GM19455 (cell line): ENCODE results near the gene PKM.
"Not testable (repeated sequence)": the region's sequence is repeated elsewhere in the genome, so short reads cannot be mapped to it uniquely, and the experiment has no call there.

ENCODE experiments used
- ATAC-seq: cut with Tn5 transposase; IDR thresholded peaks from one replicate; pipeline ENCODE4 v1.9.1; 2021; ENCODE audit not compliant: unreplicated experiment

Gene PKM

GRCh38 chr15:72231066-72231832 lies at the start of gene PKM:
Gene PKM, minus strand, starts transcription at chr15:72231190. Its CDS starts 12,093 bp downstream, at chr15:72219097.
- ATAC-seq, result peak; percentile 46

GRCh38 chr15:72280751-72281150 lies 49.8 kb upstream of the PKM start:
- ATAC-seq, result no peak

GRCh38 chr15:72278737-72279136 lies 47.7 kb upstream of the PKM start:
- ATAC-seq, result no peak

- no peak for ATAC-seq
Measured at GRCh38 chr15:72276326-72276700, 45.3 kb upstream of the PKM start.

GRCh38 chr15:72275635-72276325 lies 44.8 kb upstream of the PKM start:
- ATAC-seq, result not testable (repeated sequence)

GRCh38 chr15:72272997-72273352 lies 42.0 kb upstream of the PKM start:
- peak; percentile 7 for ATAC-seq

- peak; percentile 95 for ATAC-seq
Measured at GRCh38 chr15:72272213-72272996, 41.4 kb upstream of the PKM start, which contains the start of gene PARP6. Gene PARP6, minus strand, starts transcription at chr15:72272554. Its CDS starts 5,077 bp downstream, at chr15:72267477.

- ATAC-seq, result peak; percentile 10
Measured at GRCh38 chr15:72271895-72272212, 40.9 kb upstream of the PKM start.

GRCh38 chr15:72271221-72271620 lies 40.2 kb upstream of the PKM start:
- ATAC-seq, result no peak

GRCh38 chr15:72269739-72270138 lies 38.7 kb upstream of the PKM start:
- ATAC-seq, result no peak

- no peak for ATAC-seq
Measured at GRCh38 chr15:72265031-72265430, 34.0 kb upstream of the PKM start.

GRCh38 chr15:72252663-72253299 lies 21.8 kb upstream of the PKM start:
- ATAC-seq, result no peak

GRCh38 chr15:72249142-72249810 lies 18.3 kb upstream of the PKM start:
- no peak for ATAC-seq

GRCh38 chr15:72248514-72248913 lies 17.5 kb upstream of the PKM start:
- ATAC-seq, result no peak

- no peak for ATAC-seq
Measured at GRCh38 chr15:72242775-72243370, 11.9 kb upstream of the PKM start.

- ATAC-seq, result no peak
Measured at GRCh38 chr15:72239652-72240051, 8.7 kb upstream of the PKM start.

GRCh38 chr15:72238586-72238985 lies 7.6 kb upstream of the PKM start:
- no peak for ATAC-seq

- no peak for ATAC-seq
Measured at GRCh38 chr15:72237853-72238224, 6.8 kb upstream of the PKM start.

GRCh38 chr15:72237029-72237852 lies 6.3 kb upstream of the PKM start:
- ATAC-seq, result peak; percentile 70
